CD4-positive, alpha-beta T cell treated with Interleukin-21 for 1 hour (primary cell): ENCODE data around the gene MMRN1.

ENCODE experiments used
- DNase-seq: peaks from one replicate; pipeline ENCODE4 v3.0.0-alpha.2; 2020

The MMRN1 gene

GRCh38 chr4:89909889-89910288 is 15.2 kb downstream of the MMRN1 start:
- no peak for DNase-seq

- no peak for DNase-seq
Observed at GRCh38 chr4:89913623-89914022, 19.0 kb downstream of the MMRN1 start.

DNA sequence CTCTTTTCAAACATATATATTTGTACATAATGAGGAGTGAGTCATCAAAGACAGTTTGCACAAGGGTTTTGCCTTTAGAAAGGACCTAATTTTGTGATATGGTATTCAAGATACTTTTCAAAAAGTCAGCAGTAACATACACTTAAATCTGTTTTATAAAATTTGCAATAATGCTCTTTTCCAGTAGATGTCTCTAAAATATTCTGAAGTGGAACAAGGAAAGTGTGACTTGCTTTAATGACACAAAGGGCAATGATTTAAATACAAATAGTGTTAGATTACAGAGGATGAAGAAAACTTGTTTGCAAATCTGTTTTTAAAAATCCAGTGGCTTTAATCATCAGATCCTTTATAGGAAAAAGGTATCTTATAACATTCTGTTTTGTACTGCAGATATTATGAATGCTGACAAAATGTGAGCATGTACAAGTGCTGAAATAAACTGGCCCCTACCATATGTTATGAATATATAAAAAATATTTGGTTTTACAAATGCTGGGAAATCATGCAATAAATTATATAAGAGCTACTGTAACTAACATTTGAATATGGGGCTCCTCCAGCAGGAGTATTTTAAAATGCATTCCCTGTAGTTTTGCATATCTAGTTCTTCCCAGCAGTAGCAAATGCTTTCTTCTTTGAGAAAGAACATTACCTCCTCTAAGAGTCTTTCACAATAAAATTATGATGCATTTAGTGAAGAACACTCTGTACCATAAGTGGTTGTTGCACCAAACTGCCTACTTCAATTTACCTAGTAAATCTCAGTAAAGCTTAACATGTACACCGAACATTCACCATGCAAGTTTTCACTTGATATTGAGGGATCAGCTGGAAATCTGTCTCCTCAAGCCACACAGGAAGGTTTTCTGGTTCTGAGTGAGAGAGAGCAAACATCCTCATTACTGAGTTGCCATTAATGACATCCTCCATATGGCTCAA is 20.2 kb downstream of the MMRN1 start:
- DNase-seq: no peak

DNA sequence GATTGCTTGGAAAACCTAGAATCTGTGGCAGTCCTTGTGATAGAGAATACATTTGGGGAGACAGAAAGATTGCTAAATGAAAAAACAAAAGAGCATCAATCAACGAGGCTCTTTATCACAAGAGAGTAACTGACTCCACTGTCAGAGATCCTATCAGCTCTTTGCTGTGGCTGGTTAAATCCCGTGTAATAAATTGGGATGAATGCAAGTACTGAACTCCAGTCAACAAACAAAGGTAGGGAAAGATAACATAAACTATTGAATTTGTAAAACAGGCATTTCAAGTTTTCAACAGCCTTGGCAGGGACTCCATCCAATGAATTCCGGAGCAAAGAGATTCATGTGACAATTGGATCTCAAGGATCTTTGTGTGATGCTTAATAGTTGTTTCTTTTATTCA is 21.3 kb downstream of the MMRN1 start:
- DNase-seq: no peak

DNA sequence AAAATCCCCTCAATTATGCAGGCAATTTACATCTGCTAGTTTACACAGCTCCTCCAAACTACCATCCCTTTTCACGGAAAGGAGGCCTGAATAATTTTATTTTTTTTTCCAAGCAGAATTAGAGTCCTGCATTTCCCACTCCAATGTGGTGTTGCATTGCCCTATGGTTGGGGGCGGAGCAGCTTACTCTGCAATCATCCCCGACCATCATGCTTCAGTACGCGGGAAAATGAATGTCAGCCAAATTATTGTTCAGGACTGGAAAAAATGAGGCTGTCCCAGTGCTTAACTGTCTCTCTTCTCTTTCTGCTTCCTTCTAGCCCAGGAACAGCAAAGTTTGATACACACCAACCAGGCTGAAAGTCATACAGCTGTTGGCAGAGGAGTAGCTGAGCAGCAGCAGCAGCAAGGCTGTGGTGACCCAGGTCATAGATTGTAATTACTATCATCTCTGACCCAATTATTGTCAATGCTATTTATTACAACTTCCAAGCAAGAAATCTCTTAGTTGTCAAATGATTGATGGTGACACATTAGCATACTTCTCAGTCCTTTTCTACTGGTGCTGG is 28.3 kb downstream of the MMRN1 start:
- no peak for DNase-seq

DNA sequence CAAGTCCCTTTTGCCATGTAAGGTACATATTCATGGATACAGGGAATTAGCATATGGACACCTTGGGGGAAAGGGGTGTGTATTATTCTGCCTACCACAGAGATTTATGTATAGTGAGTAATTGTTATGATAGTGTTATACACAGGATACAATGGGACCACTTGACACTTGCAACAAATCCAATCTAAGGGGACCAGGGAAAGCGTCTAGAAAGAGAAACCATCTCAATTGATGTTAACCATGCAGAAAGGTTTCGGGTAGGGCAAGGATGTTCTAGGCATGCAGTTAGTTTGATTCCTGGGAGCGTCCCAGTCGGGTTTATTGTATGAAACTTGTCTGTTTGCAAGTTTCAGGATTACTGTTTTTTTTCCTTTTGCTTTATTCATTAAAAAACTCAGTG is 34.2 kb downstream of the MMRN1 start:
- DNase-seq: no peak

DNA sequence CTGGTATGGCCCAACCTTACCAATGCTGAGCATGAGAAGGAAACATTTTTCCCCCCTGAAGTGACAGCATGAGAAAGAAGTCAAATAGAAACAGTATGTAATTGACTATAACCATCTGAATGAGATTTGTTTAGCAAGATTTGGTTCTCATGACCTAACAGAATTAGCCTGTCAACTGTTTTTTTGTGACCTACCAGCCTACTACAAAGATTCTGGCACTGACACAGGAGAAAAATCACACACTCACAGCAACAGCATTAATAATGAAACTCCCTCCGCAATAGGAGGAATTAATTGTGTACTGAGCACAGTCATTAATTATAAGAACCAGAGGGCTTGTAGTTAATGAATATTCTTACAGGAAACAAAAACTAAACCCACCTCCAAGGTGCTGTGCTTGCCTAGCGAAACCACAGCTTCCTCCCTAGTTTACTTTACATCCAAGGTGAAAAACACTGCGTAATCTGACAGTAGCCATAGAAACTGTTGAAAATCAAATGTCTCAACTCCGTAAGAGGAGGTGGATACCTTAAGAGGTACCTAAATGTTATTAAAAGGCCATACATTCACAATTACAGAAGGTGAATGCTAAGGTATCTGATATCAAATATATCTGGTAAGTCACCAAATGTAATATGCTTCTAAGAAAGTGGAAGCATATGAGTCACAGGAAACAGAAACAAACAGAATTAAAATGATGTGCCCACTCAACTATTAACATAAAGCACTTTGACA is 34.9 kb downstream of the MMRN1 start:
- DNase-seq: peak; percentile 71

DNA sequence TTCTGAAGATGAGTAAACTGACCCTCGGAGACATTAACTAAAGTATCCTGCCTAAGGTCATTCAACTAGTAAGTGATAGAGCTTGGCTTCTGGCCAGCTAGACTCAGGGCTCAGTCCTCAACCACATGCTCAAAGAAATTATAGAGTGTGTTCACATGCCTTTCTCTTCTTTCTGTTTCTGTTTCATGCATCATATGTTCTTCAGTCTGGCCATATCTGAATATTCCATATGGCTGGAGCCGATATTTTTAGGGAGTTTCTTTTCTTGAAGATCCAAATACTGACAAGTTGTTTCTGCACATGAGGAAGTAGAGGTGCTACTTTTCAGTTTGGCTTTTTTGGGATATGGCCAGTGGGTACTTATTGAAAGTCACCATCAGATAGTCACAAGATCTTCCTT is 44.9 kb downstream of the MMRN1 start:
- DNase-seq: no peak

GRCh38 chr4:89939994-89940393 is 45.3 kb downstream of the MMRN1 start:
- no peak for DNase-seq

DNA sequence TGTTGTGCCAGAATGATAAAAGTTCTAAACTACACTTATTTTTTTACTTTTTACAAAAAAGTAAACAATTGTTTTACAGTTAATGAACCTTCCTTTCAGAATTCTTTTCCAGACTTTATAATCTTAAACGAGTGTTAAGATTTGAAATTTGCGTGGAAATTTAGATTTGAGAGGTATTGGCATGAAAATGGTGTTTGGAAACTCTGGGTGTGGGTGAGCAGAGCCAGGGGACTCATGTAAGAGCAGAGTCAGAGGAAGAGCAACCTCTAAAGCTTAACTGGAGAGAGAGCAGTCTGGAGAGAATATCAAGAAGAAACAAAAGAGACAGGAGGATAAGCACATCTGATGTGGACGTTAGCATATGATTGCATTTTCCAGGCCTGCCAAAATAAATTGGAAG is 48.2 kb downstream of the MMRN1 start:
- no peak for DNase-seq

GRCh38 chr4:89949782-89950387 is 55.2 kb downstream of the MMRN1 start:
- DNase-seq: no peak

DNA sequence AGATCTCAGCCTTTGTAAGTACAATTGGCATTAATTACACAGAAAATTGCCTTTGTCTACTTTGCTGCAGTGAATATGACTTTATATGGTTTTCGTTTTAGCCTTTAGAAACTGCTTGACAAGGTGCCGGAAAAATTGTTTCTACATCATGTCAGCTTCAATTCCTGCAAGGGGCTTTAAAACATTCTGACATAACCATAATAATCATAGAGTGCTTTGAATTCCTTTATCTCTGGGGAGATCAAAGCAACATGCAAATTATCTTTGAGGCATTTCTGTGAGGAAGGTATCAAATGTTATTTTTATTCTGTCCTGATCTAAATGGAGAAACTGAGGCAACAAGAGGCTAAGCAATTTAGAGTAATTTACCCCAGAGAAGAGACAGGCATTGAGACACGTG is 57.8 kb downstream of the MMRN1 start:
- no peak for DNase-seq

DNA sequence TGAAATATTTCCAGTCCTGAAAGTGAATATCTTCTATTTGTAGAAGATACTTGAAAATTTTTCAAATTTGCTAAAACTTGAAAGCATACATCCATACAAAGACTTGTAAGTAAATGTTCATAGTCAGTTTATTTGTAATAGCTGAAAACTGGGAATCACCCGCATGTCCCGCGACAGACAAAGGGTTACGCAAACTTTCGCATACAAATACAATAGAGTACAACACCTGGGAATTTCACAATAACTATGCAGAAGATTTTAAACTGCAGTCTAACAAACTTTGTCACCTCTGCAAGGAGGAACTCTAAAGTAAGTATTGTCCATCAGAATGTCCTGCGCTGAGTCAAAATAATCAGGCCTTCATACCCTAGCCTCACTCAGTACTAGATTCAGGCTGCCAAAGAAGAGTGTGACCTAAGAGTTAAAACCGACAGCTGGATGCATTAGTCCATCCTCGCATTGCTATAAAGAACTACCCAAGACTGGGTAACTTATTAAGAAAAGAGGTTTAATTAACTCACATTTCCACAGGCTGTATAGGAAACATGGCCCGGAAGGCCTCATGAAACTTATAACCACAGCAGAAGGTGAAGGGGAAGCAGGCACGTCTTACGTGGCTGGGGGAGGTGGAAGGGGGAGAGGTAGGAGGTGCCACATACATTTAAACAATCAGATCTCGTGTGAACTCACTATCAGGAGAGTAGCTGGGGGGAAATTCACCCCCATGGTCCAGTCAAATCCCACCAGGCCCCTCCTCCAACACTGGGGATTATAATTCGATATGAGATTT is 60.4 kb downstream of the MMRN1 start:
- DNase-seq: no peak

GRCh38 chr4:89957046-89957926 is 62.6 kb downstream of the MMRN1 start:
- DNase-seq: no peak

GRCh38 chr4:89981789-89982334 is 87.2 kb downstream of the MMRN1 start:
- no peak for DNase-seq

GRCh38 chr4:89988268-89988667 is 93.6 kb downstream of the MMRN1 start:
- DNase-seq: no peak

GRCh38 chr4:89992744-89993143 is 98.1 kb downstream of the MMRN1 start:
- DNase-seq: no peak

- DNase-seq: no peak
Observed at GRCh38 chr4:89994176-89994873, 99.7 kb downstream of the MMRN1 start.

GRCh38 chr4:89995006-89995405 is 100.4 kb downstream of the MMRN1 start:
- DNase-seq: no peak

DNA sequence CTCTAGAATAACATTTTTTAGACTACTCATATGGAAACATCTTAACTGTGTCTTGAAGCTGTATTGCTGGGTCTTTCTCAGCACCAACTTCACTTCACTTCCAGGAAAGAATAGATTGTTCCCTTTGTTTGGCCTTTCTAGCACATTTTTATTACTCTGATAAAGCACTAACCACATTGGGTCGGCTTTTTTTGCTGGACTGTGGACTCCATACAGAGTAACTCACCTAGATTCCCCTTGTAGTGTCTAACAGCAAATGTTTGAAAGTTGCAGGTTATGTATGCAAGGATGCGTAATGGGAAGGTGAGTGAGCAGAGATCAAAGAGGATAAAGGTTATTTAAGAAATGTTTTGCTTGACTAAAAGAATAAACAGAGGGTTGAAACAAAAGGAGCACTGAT is 101.2 kb downstream of the MMRN1 start:
- no peak for DNase-seq
